ENCODE results near the gene UBR7.

UBR7 gene

DNA sequence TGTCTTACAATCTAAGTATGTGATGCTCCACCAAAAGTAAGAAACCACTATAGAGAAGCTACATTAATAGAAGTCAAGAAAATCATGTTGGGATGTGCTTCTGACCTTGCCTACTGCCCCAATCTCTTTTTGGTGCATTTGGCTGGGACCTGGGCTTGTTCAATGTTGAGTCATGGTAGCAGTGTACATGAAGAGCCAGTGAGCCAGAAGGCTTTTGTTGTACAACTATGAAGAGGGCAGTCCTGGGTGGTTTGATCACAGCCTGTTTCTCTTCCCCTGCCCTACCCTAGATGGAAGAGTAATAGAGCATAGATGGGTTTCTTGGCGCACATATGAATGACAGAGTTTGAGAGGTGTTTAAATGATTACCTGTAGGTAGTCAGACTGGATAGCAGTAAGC is 56.4 kb downstream of the UBR7 start:
- no peak for DNase-seq

DNA sequence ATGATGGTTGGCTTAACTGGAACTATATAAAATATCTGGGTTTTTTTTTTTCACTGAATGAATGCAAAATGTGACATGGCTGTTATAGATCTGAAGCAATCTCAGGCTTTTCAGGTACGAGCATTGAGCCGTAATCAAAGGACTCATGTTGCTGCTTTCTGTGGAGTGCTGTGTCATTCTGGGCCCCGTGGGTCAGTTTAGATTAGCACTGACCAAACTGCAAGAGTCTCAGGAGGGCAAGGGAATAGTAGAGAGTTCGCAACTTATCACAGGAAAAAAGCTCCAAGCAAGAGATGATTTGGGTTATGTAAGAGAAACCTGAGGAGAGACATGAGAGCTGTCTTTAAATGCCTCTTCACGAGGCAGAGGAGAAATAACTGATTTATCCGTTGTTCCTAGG is 59.1 kb downstream of the UBR7 start:
- DNase-seq = no peak

DNA sequence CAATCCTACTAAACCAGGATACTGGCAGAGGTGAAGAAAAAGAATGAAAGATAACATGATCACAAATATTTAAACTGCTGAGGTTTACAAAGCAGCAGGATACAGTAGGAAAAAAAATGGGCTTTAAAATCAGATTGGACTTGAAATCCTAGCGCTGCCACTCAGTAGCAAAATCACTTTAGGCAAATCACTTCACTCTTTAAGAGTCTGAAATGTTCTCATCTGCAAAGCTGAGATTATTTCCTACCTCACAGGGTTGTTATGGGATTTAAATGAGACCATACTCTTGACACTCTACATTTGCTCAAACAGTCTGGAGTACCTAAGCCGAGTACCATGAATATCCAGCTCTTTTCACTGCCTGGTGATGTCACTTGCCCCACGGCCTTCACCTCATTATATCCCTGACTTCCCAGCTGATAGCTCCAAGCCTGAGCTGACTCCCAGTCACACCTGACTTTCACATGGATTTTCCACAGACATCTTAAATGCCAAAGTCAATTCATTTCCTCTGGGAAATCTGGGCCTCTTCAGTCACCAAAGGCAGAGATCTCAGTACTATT is 60.2 kb downstream of the UBR7 start:
- no peak for DNase-seq

DNA sequence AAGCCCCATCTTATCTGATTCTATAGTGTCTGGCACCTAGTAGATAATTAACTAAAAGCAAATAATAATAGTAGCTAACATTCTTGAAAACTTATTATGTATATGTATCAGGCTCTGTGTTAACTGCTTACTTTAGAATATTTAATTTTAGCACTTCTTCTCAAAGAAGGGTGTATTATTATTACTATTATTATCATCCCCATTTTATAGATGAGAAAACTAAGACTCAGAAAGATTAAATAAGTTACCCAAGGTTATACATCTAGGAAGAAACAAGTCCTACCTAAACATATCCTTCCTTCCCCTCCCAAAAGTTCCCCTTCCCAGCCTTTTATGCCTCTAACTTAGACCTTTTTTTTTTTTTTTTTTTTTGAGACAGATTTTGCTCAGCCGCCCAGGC is 61.4 kb downstream of the UBR7 start:
- no peak for DNase-seq

DNA sequence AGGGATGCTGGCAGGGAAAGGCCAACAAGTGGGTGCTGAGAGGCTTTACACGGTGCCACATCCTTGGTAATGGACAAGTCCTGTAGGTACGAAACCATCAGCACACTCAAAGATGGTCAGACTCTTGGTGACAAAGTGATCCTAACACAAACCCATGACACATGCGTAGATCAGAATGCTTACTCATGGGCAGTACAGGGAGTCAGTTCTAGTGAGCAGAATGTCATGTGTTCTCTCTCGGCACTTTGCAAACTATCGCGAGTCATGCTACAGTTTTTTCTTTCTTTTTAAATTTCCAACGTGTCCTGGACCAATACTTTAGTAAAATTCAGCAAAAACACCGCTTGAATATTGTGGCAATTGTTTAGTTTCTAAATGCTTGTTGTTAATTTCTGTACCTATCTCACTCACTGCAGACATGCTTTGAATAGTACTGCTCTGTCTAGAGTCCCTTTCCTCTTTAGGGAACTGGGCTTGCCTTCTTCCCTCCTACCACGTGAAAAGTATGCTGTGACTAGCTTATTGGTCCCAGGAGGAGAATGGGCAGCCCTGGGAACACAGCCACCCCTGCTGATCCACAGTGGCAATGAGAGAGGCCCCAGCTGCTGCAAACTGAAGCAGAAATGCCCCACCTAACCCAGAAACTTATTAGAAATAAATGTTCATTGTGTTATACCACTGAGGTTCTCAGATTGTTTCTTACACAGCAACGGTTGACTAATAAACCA is 62.4 kb downstream of the UBR7 start:
- DNase-seq = no peak

DNA sequence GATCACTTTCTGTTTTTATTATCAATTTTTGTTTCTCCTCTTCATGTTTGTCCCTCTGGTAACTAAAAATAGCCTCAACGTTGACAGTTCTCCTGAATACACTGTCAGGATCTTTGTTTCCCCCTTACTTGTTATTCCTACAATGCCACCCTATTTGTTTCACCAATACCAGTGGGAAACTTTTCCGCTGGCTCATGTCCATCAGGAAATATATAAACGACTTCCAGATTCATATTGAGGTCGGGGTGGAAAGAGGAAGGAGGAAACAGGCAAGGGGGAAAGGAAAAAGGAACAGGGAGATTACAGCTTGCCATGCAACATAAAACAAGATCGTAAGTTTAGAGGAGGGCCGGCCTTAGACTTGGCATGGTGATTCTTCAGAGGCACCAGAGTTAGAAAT is 64.1 kb downstream of the UBR7 start:
- DNase-seq = no peak

DNA sequence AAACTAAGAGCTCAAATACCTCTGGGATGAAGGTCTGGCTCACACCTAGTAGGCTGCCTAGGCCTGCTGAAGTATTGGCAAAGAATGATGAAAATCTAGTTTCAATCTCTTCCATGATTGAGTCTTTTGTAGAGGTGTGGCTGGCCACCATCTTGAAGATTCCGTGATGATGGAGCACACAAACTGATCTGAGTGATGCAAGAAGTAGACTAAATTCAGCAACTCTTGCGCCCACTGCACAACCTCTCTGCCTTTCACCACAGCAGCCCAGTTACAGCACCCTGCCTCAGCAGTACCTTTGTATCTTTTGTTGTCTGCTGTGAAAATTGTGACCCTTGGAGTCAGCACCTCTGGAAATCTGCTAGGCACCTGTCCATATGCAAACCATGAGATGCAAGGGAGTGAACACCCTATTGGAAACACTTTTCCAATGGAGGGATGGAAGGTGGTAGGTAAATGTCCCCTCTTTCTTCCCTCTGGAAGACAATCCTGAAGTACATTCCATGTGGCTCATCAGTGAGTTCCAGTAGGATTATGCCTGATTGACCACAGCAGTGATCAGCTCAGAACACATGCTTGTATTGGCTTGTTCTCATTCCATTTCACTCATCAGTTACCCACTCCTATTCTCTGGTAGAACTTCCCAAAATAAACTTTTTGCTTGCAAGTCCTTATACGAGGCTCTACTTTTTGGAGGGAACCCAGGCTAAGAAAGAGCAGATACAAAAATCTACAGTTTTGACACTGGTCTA is 67.2 kb downstream of the UBR7 start:
- no peak for DNase-seq

DNA sequence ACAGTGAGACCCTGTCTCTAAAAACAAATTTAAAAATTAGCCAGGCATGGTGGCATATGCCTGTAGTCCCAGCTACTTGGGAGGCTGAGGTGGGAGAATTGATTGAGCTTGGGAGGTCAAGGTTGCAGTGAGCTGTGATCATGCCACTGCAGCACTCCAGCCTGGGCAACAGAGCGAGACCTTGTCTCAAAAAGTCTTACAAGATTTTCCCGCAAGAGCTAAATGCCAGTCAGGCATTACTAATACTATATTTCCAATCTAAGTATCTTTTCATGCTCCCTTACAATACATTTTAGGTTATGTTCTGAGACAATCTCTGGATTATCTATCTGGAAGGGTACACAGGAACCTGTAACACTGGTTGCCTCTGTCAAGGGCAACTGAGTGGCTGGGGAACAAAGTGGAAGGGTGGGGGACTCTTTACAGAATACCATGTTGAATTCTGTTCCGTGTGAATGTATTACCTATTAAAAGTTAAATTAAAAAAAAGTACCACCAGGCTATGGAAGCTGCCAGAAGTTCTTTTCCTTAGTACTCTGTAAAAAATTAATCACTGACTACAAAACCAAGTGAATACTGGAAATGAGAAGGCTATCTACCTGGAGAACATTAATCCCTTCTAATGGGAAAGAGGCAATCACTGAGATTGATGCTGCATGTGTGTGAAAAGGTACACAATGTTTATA is 69.1 kb downstream of the UBR7 start:
- no peak for DNase-seq

All from amniotic stem cell (primary cell).